Brain microvascular endothelial cell (primary cell): ENCODE data around the gene VPS9D1.

Experiments used
- DNase-seq: peaks from one replicate; pipeline ENCODE4 v3.0.0-alpha.2; 2020
- H3K27ac ChIP-seq: fragments of 250-450 bp; sonication (Bioruptor Pico); 2 replicates; pipeline ENCODE4 v1.5.1; 2020; ENCODE audit warnings: mild to moderate bottlenecking, moderate library complexity
- H3K27me3 ChIP-seq: fragments of 250-450 bp; sonication (Bioruptor Pico); replicated peaks from 2 replicates; pipeline ENCODE4 v1.5.1; 2020; ENCODE audit warnings: mild to moderate bottlenecking
- H3K36me3 ChIP-seq: fragments of 250-450 bp; sonication (Bioruptor Pico); replicated peaks from 2 replicates; pipeline ENCODE4 v1.5.1; 2020; ENCODE audit warnings: mild to moderate bottlenecking
- H3K4me3 ChIP-seq: 2 replicates; pipeline ENCODE4 v1.5.1; 2011; ENCODE audit warnings: low read depth, mild to moderate bottlenecking, control low read depth, low read length, moderate library complexity
- in situ Hi-C: cut with HindIII; loops from 2 replicates; pipeline ENCODE4 v1.10.0; 2017; ENCODE audit warnings: low sequenced_read_pairs, low pct_ligation_motif_present
- TF ChIP-seq, protein P1 (sequence below): IDR thresholded peaks from 2 replicates; pipeline ENCODE4 v1.5.1; 2011; ENCODE audit warnings: low read depth, mild to moderate bottlenecking, moderate library complexity, low read length, control low read depth, inconsistent platforms; ENCODE audit errors: missing control alignments

Gene VPS9D1

DNA sequence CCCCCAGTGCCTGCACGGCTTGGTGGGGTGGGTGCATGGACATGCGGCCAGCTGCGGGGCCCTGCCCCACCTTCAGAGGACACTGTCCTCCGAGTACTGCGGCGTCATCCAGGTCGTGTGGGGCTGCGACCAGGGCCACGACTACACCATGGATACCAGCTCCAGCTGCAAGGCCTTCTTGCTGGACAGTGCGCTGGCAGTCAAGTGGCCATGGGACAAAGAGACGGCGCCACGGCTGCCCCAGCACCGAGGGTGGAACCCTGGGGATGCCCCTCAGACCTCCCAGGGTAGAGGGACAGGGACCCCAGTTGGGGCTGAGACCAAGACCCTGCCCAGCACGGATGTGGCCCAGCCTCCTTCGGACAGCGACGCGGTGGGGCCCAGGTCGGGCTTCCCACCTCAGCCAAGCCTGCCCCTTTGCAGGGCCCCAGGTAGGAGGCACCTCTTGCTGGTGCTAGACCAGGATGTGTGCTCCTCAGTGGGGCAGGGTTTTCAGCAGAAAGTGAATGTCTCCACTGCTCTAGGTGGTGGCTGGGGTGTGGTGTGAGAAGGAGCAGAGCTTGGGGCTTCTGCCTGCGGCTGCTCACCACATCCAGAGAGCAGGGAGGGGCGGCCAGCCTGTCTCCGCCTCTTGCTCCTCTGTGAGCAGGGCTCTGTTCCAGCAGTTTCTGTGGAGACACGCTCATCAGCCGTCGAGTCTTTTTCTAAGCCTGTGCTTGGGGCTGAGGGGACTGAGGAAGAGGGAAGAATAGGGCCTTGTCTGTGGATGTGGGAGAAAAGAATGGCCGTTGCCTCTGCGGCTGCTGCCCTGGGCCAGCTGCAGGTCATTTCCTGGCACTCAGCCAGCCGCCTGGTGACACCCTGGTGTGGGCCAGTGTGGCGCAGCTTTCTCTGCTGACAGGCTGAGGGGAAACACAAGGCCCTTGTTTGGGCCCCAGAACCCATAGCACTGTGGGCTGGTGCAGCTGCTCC is 2.9 kb upstream of the VPS9D1 start:
- H3K27me3 ChIP-seq = no peaks in the 10 kb centered on the region
- TF ChIP-seq, protein P1, sequence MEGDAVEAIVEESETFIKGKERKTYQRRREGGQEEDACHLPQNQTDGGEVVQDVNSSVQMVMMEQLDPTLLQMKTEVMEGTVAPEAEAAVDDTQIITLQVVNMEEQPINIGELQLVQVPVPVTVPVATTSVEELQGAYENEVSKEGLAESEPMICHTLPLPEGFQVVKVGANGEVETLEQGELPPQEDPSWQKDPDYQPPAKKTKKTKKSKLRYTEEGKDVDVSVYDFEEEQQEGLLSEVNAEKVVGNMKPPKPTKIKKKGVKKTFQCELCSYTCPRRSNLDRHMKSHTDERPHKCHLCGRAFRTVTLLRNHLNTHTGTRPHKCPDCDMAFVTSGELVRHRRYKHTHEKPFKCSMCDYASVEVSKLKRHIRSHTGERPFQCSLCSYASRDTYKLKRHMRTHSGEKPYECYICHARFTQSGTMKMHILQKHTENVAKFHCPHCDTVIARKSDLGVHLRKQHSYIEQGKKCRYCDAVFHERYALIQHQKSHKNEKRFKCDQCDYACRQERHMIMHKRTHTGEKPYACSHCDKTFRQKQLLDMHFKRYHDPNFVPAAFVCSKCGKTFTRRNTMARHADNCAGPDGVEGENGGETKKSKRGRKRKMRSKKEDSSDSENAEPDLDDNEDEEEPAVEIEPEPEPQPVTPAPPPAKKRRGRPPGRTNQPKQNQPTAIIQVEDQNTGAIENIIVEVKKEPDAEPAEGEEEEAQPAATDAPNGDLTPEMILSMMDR = no peak
- peaks cover 33% of the 10 kb centered on the region for H3K36me3 ChIP-seq
- no peak overlapping the region for H3K27ac ChIP-seq
- no peak for DNase-seq
- in situ Hi-C loops = no loop called here
- peak overlapping the region; percentile 70 for H3K4me3 ChIP-seq

DNA sequence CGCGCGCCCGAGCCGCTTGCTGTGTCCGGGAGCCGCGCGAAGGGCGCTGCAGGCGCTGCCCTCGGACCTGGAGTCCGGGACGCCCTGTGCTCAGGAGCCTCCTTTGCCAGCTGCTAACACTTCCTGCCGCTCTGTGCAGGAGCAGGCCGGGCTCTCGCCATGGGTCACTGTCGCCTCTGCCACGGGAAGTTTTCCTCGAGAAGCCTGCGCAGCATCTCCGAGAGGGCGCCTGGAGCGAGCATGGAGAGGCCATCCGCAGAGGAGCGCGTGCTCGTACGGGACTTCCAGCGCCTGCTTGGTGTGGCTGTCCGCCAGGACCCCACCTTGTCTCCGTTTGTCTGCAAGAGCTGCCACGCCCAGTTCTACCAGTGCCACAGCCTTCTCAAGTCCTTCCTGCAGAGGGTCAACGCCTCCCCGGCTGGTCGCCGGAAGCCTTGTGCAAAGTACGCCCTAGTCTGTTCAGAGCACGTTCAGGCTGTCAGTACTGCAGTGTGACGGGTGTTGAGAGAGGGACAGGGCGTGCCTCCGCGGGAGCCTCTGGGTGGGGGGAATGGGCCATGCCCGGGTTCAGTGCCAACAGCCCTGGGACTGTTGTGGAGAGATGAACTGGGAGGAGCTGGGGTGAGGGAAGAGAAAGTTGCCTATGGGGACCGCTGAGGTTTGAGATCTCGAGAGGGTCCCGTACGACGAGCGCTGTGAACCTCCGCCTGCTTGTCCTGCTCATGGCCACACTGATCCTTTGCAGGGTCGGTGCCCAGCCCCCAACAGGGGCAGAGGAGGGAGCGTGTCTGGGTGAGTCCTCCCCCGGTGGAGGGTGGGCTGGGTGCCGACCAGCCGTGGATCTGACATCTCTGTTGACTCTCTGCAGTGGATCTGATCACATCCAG is 1.9 kb upstream of the VPS9D1 start:
- peak overlapping the region; percentile 72 for H3K27ac ChIP-seq
- peak overlapping the region; percentile 70 for H3K4me3 ChIP-seq
- H3K36me3 ChIP-seq = peaks cover 30% of the 10 kb centered on the region
- H3K27me3 ChIP-seq = no peaks in the 10 kb centered on the region
- TF ChIP-seq, protein P1 = no peak
- DNase-seq = peak; percentile 15
- in situ Hi-C loops = no loop called here

DNA sequence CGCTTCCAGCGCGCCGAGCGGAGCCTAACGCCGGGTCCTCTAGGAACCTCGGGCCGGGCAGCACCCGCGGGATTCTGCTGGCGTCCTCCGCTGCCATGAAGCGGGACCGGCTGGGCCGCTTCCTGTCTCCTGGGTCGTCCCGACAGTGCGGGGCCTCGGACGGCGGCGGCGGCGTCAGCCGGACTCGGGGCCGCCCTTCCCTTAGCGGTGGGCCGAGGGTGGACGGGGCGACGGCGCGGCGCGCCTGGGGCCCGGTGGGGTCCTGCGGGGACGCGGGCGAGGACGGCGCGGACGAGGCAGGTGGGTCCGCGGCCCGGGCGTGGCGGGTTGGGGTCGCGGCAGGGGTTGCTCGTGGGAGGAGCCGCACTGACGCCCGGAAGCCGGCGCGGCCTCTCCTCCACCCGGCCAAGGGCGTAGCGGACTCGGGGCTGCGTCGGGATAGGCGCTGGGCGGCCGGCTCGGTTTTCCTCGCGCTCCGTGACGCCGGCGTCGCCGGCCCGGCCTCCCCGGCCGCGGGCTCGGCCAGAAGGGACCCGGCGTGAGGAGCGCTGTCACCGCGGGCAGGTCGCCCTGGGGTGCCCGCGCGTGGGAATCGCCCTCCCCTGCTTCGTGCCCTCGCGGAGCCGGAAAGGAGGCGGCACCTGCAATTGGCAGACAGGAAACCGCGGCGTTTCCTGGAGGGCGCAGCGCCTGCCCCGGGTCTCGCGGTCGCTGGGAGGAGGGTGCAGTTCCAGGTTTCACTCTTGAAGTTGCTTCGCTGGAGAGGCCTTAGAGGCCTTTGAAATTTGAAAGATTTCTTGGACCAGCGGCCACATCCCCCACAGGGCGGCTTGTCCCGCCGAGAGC is 1.1 kb upstream of the VPS9D1 start:
- peak overlapping the region; percentile 72 for H3K27ac ChIP-seq
- peak overlapping the region; percentile 70 for H3K4me3 ChIP-seq
- DNase-seq = peak; percentile 33
- TF ChIP-seq, protein P1 = no peak
- peaks cover 22% of the 10 kb centered on the region for H3K36me3 ChIP-seq
- in situ Hi-C loops = no loop called here
- no peaks in the 10 kb centered on the region for H3K27me3 ChIP-seq

DNA sequence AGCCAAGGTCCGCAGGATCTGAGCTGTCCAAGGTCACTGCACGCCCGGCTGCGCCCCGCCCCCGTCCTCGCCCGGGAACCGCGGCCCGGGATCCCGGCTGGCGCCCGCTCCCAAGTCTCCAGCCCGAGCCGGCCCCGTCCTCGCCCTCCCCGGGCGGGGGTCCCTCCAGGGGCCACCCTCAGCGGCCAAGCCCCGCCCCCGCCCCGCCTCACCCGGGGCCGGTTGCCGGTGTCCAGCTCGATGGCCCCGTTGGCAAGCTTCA is 216 bp downstream of the VPS9D1 start:
- Histone ChIP-seq H3K4me3 (peak overlapping the region; percentile 70), H3K36me3 (peaks cover 19% of the 10 kb centered on the region), H3K27ac (peak overlapping the region; percentile 72), H3K27me3 (no peaks in the 10 kb centered on the region)
- DNase-seq = no peak
- in situ Hi-C loops = no loop called here
- TF ChIP-seq, protein P1 = no peak

DNA sequence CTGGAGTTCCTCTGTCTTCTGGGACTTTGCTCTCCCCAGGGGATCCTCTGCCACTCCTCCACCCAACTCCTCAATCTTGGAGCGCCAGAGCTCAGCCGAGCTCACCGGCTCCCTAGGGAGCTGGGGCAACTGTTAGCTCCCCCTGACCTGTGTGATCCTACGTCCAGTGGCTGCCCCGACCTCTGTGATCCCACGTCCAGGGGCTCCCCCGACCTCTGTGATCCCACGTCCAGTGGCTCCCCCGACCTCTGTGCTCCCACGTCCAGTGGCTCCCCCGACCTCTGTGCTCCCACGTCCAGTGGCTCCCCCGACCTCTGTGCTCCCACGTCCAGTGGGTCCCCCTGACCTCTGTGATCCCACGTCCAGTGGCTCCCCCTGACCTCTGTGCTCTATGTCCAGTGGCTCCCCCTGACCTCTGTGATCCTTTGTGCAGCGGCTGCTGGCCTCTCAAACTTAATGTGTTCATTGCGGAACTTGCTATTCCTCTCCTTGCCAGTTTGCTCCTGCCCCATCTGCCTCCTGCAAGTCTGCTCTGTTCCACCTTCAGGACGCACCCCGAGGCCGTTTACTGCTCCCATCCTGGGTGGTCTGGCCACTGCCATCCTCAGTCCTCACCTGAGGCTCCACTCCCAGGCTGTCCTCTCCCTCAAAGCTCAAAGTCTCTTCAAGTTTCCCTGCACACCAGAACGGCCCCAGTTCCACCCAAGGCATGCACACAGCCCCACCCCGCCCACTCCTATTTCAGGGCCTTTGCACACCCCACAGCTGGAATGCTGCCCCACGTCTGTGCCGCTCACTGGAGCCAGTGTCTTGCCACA is 2.8 kb downstream of the VPS9D1 start:
- TF ChIP-seq, protein P1 = no peak
- Histone ChIP-seq H3K4me3 (no peak overlapping the region), H3K36me3 (peaks cover 2% of the 10 kb centered on the region), H3K27ac (no peak overlapping the region), H3K27me3 (no peaks in the 10 kb centered on the region)
- no peak for DNase-seq
- in situ Hi-C loops = no loop called here
